Measurements from ENCODE around the gene PXN.
A peak's percentile ranks its signal among the peaks of the same experiment; 100 is the strongest.

The PXN gene

GRCh38 chr12:120290609-120291305 is 25.2 kb upstream of the PXN start:
- DNase-seq, result no peak
- in situ Hi-C loops (cut with HindIII; ENCODE audit: low pct_ligation_motif_present, low sequenced_read_pairs), result no loop called here
- no peak for TF ChIP-seq CTCF (IDR thresholded peaks at IDR 0.05; ENCODE audit: low read depth, low read length, missing control alignments)
- H3K36me3 ChIP-seq (replicated peaks), result no peaks in the 10 kb centered on the region
- peak overlapping the region; percentile 29 for H3K4me3 ChIP-seq (ENCODE audit: low read depth, low read length)
- H3K27ac ChIP-seq, result peak overlapping the region; percentile 24
- no peaks in the 10 kb centered on the region for H3K27me3 ChIP-seq (replicated peaks)

- Histone ChIP-seq H3K4me3 (ENCODE audit: low read depth, low read length) (no peak overlapping the region), H3K27me3 (replicated peaks) (no peaks in the 10 kb centered on the region), H3K36me3 (replicated peaks) (no peaks in the 10 kb centered on the region), H3K27ac (no peak overlapping the region)
- in situ Hi-C loops (cut with HindIII; ENCODE audit: low pct_ligation_motif_present, low sequenced_read_pairs), result no loop called here
- no peak for DNase-seq
- TF ChIP-seq CTCF (IDR thresholded peaks at IDR 0.05; ENCODE audit: low read depth, low read length, missing control alignments), result no peak
These were observed 22.0 kb upstream of the PXN start for GRCh38 chr12:120287491-120287890.

- no peaks in the 10 kb centered on the region for H3K27me3 ChIP-seq (replicated peaks)
- H3K36me3 ChIP-seq (replicated peaks), result no peaks in the 10 kb centered on the region
- TF ChIP-seq CTCF (IDR thresholded peaks at IDR 0.05; ENCODE audit: low read depth, low read length, missing control alignments), result no peak
- no peak overlapping the region for H3K27ac ChIP-seq
- H3K4me3 ChIP-seq (ENCODE audit: low read depth, low read length), result no peak overlapping the region
- in situ Hi-C loops (cut with HindIII; ENCODE audit: low pct_ligation_motif_present, low sequenced_read_pairs), result no loop called here
- no peak for DNase-seq
These were observed 21.4 kb upstream of the PXN start for GRCh38 chr12:120286768-120287490.

GRCh38 chr12:120284381-120284780 is 18.9 kb upstream of the PXN start:
- no peak for TF ChIP-seq CTCF (IDR thresholded peaks at IDR 0.05; ENCODE audit: low read depth, low read length, missing control alignments)
- no peak overlapping the region for H3K27ac ChIP-seq
- in situ Hi-C loops (cut with HindIII; ENCODE audit: low pct_ligation_motif_present, low sequenced_read_pairs), result no loop called here
- H3K4me3 ChIP-seq (ENCODE audit: low read depth, low read length), result no peak overlapping the region
- no peaks in the 10 kb centered on the region for H3K27me3 ChIP-seq (replicated peaks)
- DNase-seq, result no peak
- H3K36me3 ChIP-seq (replicated peaks), result no peaks in the 10 kb centered on the region

- Histone ChIP-seq H3K27me3 (replicated peaks) (no peaks in the 10 kb centered on the region), H3K27ac (no peak overlapping the region), H3K4me3 (ENCODE audit: low read depth, low read length) (no peak overlapping the region), H3K36me3 (replicated peaks) (no peaks in the 10 kb centered on the region)
- in situ Hi-C loops (cut with HindIII; ENCODE audit: low pct_ligation_motif_present, low sequenced_read_pairs), result no loop called here
- no peak for DNase-seq
- no peak for TF ChIP-seq CTCF (IDR thresholded peaks at IDR 0.05; ENCODE audit: low read depth, low read length, missing control alignments)
These were observed 17.8 kb upstream of the PXN start for GRCh38 chr12:120283318-120283717.
